ENCODE measurements around the gene LY6G5B. TPM values are rescaled to one million over a fixed set of nuclear protein-coding genes. Genes with fewer than 3 reads are reported as not detected.

The LY6G5B gene
- total RNA-seq, 1 experiment from 2014 or later: 14.4 TPM

DNA sequence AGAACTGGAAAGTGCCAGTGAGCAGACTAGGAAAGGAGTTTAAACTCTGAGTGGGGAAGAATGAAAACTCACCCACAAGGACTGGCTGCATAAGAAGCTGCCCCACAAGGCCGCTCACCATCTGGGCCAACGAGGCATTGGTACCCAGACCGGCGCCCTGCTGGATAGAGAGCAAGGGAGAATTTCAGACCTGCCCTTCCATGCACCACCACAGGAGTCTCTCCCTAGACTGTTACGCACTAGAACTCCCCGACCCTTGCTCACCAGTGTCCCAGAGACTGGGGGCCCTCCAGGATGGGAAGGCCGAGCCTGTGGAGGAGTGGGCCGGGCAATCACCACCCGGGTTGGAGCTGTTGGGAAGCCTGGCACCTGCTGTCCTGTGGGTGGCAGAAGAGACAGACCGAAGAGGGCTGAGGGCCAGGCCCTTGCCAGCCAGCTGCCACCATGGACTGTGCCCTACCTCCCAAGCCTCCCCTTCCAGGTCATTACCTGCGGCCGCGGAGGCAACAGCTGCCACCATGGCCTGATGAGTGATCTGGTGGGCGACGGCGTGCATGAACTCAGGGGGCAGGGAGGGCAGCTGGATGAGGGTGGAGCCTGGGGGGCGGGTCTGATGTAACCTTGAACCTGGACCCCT is 25.8 kb upstream of the LY6G5B start:
- POLR2A ChIA-PET: interaction anchor here (1.8 kb wide), 1 partner anchor 8 kb away, joined by 11 read pairs; the partner anchor contains the start of gene BAG6

DNA sequence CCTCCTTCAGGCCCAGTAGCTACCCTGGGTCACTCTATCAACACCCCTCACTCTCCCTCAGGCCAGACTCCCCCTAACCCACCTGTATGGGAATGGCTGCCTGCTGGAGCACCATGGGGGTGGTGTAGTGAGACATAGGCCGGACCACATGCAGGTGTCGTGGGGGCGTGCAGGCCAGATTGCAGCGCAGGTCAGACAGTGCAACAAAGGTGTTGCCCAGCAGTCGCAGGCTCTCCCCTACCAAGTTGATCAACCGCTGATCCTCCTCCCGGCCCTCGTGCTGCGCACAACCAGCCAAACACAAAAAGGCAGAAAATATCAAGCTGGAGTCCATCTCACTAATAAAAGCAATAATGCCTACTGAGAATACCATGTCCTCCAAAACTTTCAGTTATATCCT is 24.5 kb upstream of the LY6G5B start:
- Mint-ChIP-seq H3K36me3 (ENCODE audit: insufficient read depth, unreplicated experiment) (peaks cover 89% of the 10 kb centered on the region), H3K27me3 (ENCODE audit: insufficient read depth, unreplicated experiment) (no peaks in the 10 kb centered on the region)
- POLR2A ChIA-PET: interaction anchor here (0.8 to 1.1 kb wide), 2 partner anchors 20 to 23 kb away, joined by 3 to 6 read pairs; partner anchors contain the start of gene GPANK1

More for the DNA sequence above, 25.8 kb upstream of the LY6G5B start:
- no peak overlapping the region for H3K27ac Mint-ChIP-seq (ENCODE audit: low read depth, unreplicated experiment)
- CTCF ChIA-PET: no interaction called here
- no peak overlapping the region for H3K4me3 Mint-ChIP-seq (ENCODE audit: unreplicated experiment)
- no peak for DNase-seq (ENCODE audit: unreplicated experiment)
- no peaks in the 10 kb centered on the region for H3K4me1 Mint-ChIP-seq (ENCODE audit: insufficient read depth, unreplicated experiment)
- H3K9me3 Mint-ChIP-seq (ENCODE audit: unreplicated experiment): no peaks in the 10 kb centered on the region
- H3K36me3 Mint-ChIP-seq (ENCODE audit: insufficient read depth, unreplicated experiment): peaks cover 77% of the 10 kb centered on the region
- TF ChIP-seq, protein P1, sequence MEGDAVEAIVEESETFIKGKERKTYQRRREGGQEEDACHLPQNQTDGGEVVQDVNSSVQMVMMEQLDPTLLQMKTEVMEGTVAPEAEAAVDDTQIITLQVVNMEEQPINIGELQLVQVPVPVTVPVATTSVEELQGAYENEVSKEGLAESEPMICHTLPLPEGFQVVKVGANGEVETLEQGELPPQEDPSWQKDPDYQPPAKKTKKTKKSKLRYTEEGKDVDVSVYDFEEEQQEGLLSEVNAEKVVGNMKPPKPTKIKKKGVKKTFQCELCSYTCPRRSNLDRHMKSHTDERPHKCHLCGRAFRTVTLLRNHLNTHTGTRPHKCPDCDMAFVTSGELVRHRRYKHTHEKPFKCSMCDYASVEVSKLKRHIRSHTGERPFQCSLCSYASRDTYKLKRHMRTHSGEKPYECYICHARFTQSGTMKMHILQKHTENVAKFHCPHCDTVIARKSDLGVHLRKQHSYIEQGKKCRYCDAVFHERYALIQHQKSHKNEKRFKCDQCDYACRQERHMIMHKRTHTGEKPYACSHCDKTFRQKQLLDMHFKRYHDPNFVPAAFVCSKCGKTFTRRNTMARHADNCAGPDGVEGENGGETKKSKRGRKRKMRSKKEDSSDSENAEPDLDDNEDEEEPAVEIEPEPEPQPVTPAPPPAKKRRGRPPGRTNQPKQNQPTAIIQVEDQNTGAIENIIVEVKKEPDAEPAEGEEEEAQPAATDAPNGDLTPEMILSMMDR (IDR thresholded peaks at IDR 0.05; ENCODE audit: unreplicated experiment): no peak
- no peaks in the 10 kb centered on the region for H3K27me3 Mint-ChIP-seq (ENCODE audit: insufficient read depth, unreplicated experiment)
- BruUV-seq (replicated peaks): no TSS peak
- intact Hi-C loops (cut with micrococcal nuclease): no loop called here

DNA sequence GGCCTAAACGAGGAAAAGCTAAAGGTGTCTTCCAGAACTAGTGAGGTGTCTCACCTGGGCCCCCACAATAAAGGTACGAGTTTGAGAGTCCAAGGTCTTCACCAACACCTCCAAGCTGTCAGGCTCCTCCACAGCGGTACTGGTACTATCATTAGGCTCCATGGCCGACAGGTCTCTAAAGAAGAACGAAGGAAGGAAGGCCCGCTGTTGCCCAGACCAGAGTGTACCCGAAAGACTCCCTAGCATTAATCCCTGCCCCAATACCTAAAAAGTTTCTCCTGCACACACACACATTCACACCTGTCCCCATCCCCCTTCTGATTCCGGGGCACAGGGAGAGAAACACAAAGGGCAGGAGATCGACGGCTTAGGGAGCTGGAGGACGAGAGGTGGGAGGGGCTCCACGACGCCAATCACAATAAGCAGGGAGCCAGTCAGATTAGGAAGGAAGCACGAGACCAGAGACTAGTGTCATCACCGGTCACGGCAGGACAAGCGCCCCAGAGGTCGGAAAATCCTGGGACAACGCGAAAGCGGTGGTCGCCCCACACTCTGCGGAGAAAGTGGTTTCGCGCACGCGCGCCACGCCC is 18.1 kb upstream of the LY6G5B start:
- TF ChIP-seq, protein P1 (IDR thresholded peaks at IDR 0.05; ENCODE audit: unreplicated experiment): no peak
- H3K4me1 Mint-ChIP-seq (ENCODE audit: insufficient read depth, unreplicated experiment): peaks cover 30% of the 10 kb centered on the region
- H3K4me3 Mint-ChIP-seq (ENCODE audit: unreplicated experiment): peak overlapping the region; percentile 100
- POLR2A ChIA-PET: interaction anchor here (0.6 to 7.1 kb wide), 52 partner anchors 8 to 1625 kb away, joined by 3 to 263 read pairs (median 6); partner anchors contain the start of genes ABHD16A, AIF1, ATF6B and ATP6V1G2
- peak overlapping the region; percentile 98 for H3K27ac Mint-ChIP-seq (ENCODE audit: low read depth, unreplicated experiment)
- BruUV-seq (replicated peaks): TSS peak; percentile 57
- intact Hi-C loops (cut with micrococcal nuclease): loop anchor here (1.0 to 2.0 kb wide), 2 partner anchors 9 to 105 kb away; partner anchors contain the start of genes ATP6V1G2, C6orf47 and NFKBIL1
- DNase-seq (ENCODE audit: unreplicated experiment): peak; percentile 76
- peaks cover 60% of the 10 kb centered on the region for H3K36me3 Mint-ChIP-seq (ENCODE audit: insufficient read depth, unreplicated experiment)
- H3K9me3 Mint-ChIP-seq (ENCODE audit: unreplicated experiment): no peaks in the 10 kb centered on the region
- CTCF ChIA-PET: interaction anchor here (0.6 to 1.0 kb wide), 6 partner anchors 15 to 247 kb away, joined by 3 to 5 read pairs (median 4); partner anchors contain the start of gene ATP6V1G2
- H3K27me3 Mint-ChIP-seq (ENCODE audit: insufficient read depth, unreplicated experiment): no peaks in the 10 kb centered on the region

More for the DNA sequence above, 24.5 kb upstream of the LY6G5B start:
- TF ChIP-seq, protein P1 (IDR thresholded peaks at IDR 0.05; ENCODE audit: unreplicated experiment): no peak
- Mint-ChIP-seq H3K4me1 (ENCODE audit: insufficient read depth, unreplicated experiment) (peaks cover 10% of the 10 kb centered on the region), H3K27ac (ENCODE audit: low read depth, unreplicated experiment) (no peak overlapping the region), H3K4me3 (ENCODE audit: unreplicated experiment) (no peak overlapping the region), H3K9me3 (ENCODE audit: unreplicated experiment) (no peaks in the 10 kb centered on the region)
- CTCF ChIA-PET: no interaction called here
- intact Hi-C loops (cut with micrococcal nuclease): no loop called here
- BruUV-seq (replicated peaks): no TSS peak
- DNase-seq (ENCODE audit: unreplicated experiment): no peak
